Tibial nerve (tissue), 4 donors: ENCODE data around the gene FARP1. TPM values are rescaled to one million over a fixed set of nuclear protein-coding genes. Genes with fewer than 3 reads are reported as not detected.

ENCODE experiments used
- DNase-seq, 2 donors: peaks; one replicate each; pipeline ENCODE4 v3.0.0-alpha.2; 2019; ENCODE audit warnings: low spot score in 2 of 2
- H3K27ac ChIP-seq, 4 donors: fragments of 200-600 bp; sonication (generic) in 3 of 4; one replicate each; pipeline ENCODE4 v1.5.1; 2017 to 2019; ENCODE audit warnings: mild to moderate bottlenecking in 1 of 4
- H3K27me3 ChIP-seq, 2 donors: fragments of 200-600 bp; sonication (generic) in 1 of 2; one replicate each; pipeline versions ENCODE4 v1.5.1 to v1.6.0; 2017 to 2019
- H3K36me3 ChIP-seq, 3 donors: fragments of 200-600 bp; sonication (generic); one replicate each; pipeline ENCODE4 v1.5.1; 2018 to 2019
- H3K4me1 ChIP-seq, 4 donors: fragments of 200-600 bp; sonication (generic) in 3 of 4; one replicate each; pipeline ENCODE4 v1.5.1; 2017 to 2019
- H3K4me3 ChIP-seq, 4 donors: fragments of 200-600 bp; sonication (generic) in 3 of 4; one replicate each; pipeline ENCODE4 v1.5.1; 2017 to 2019; ENCODE audit warnings: mild to moderate bottlenecking in 1 of 4, moderate library complexity in 1 of 4
- H3K9me3 ChIP-seq, 4 donors: fragments of 200-600 bp; sonication (generic) in 3 of 4; one replicate each; pipeline ENCODE4 v1.5.1; 2017 to 2019
- CTCF ChIP-seq, 5 experiments: fragments of 200-600 bp in 3 of 5; fragments of 450-650 bp in 2 of 5; sonication (generic) in 3 of 5; IDR thresholded peaks; one replicate each; pipeline ENCODE4 v1.5.1; 2016 to 2019; ENCODE audit warnings: antibody characterized with exemption in 5 of 5, mild to moderate bottlenecking in 3 of 5, moderate library complexity in 2 of 5
- EP300 ChIP-seq, 2 donors: sonication (generic); formaldehyde crosslinking; IDR thresholded peaks; one replicate each; pipeline ENCODE4 v1.6.1; 2017; ENCODE audit warnings: antibody characterized with exemption in 2 of 2, mild to moderate bottlenecking in 1 of 2
- POLR2A ChIP-seq, 2 donors: fragments of 450-650 bp; IDR thresholded peaks; one replicate each; pipeline ENCODE4 v1.6.1; 2017; ENCODE audit warnings: antibody characterized with exemption in 2 of 2, mild to moderate bottlenecking in 2 of 2, moderate library complexity in 2 of 2
- WGBS, 2 donors: methylation state at CpG; one replicate each; pipeline ENCODE4 v1.1.5; 2018; 5-methylcytosine and 5-hydroxymethylcytosine counted together
- total RNA-seq, 4 donors: library from RNA; depleted of rRNA; stranded (reverse); fragments of >200 nt; gene quantifications; one replicate each; pipeline ENCODE4 v1.1.0, GENCODE V29; 2016

Gene FARP1
- total RNA-seq, 4 donors from 2014 or later, result 21.4 to 28.5 (median 24.9) TPM

DNA sequence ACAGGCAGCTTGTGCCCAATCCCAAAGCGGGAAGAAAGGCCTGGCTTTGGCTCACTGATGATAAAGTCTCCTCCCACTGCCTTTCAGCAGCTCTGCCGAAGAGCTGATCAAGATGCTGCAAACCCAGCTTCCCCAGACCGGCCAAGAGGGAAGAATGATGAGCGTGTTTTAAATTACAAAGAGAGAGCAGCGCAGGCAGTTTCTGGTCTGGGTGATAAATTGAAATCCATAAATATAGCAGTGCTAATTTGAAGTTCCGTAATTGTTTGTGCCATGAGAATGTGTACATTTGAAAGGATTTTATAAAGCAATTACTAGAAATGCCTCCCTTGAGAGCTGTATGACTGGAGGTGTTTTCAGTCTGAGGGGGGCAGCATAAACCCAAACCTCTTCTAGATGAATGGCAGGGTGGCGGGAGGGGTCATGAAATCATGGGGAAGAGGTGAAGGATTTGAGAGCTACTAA lies 262.2 kb downstream of the FARP1 start:
- WGBS, 2 donors, result 44 to 49% methylated on average over 7 of the region's 7 CpGs
- H3K4me3 ChIP-seq, result no peak overlapping the region
- no peaks in the 10 kb centered on the region for H3K9me3 ChIP-seq
- TF ChIP-seq EP300 (IDR thresholded peaks at IDR 0.05) (no peak), CTCF (IDR thresholded peaks at IDR 0.05) (no peak), POLR2A (IDR thresholded peaks at IDR 0.05) (no peak)
- DNase-seq, result no peak
- no peak overlapping the region for H3K27ac ChIP-seq
- no peaks in the 10 kb centered on the region for H3K27me3 ChIP-seq
- H3K36me3 ChIP-seq, result peaks cover 0 to 5% (median 0%) of the 10 kb centered on the region in 3 donors
- no peaks in the 10 kb centered on the region for H3K4me1 ChIP-seq

DNA sequence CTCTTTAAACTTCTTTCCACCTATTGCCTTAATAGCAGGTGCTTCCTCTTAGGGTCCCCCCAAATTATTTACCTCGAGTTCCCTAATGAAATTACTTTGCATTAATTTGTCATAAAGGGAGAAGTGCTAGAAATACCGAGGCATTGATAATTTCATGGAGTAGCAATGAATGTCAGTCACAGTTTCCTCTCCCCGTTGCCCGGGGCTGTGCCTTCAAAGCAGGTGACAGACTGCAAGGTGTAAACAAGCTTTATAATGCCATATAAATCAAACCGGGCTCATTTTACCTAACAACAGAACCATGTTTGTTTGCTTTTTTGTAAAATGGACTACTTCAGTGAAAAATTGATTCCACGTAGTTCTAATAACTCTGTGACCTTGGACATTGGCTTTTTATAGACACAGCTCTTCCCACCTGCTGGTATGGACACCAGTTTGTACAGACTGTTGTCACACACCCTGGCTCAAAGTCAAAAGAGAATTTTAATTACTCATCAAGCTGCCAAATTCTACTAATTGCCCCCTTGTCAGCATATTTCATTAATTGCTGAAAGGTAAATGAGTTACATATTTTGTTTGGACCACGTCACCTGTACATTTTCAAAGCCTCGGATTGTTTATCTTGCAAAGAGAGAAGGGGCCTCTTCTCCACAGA lies 262.9 kb downstream of the FARP1 start:
- 74 to 76% methylated on average over 8 of the region's 8 CpGs for WGBS, 2 donors
- TF ChIP-seq CTCF (IDR thresholded peaks at IDR 0.05) (no peak), EP300 (IDR thresholded peaks at IDR 0.05) (no peak), POLR2A (IDR thresholded peaks at IDR 0.05) (no peak)
- no peak for DNase-seq
- no peaks in the 10 kb centered on the region for H3K4me1 ChIP-seq
- H3K4me3 ChIP-seq, result no peak overlapping the region
- H3K9me3 ChIP-seq, result no peaks in the 10 kb centered on the region
- H3K27me3 ChIP-seq, result no peaks in the 10 kb centered on the region
- peaks cover 0 to 5% (median 0%) of the 10 kb centered on the region in 3 donors for H3K36me3 ChIP-seq
- H3K27ac ChIP-seq, result no peak overlapping the region

DNA sequence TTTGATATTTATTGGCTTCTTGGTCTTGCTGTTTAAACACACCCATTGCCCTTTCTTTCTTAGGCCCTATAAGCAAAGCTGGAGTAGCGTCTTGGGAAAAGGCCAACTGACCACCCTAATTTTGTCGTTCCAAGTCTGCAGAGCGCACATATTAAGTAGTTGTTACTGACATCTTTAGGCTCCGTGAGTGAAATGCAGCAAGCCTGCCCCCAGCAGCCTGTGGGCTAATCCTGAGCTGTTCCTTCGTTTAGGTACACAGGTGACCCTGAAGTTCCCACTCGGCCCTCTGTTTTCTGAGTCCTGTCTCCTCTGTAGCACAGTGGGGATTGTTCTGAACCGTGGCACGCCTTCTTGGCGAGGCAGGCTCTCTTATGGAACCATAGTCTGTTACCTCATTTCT lies 263.5 kb downstream of the FARP1 start:
- 82 to 86% methylated on average over 9 of the region's 9 CpGs for WGBS, 2 donors
- Histone ChIP-seq H3K4me3 (no peak overlapping the region), H3K4me1 (no peaks in the 10 kb centered on the region), H3K36me3 (peaks cover 0 to 5% (median 0%) of the 10 kb centered on the region in 3 donors), H3K9me3 (no peaks in the 10 kb centered on the region), H3K27me3 (no peaks in the 10 kb centered on the region), H3K27ac (no peak overlapping the region)
- TF ChIP-seq CTCF (IDR thresholded peaks at IDR 0.05), result no peak
- no peak for TF ChIP-seq POLR2A (IDR thresholded peaks at IDR 0.05)
- TF ChIP-seq EP300 (IDR thresholded peaks at IDR 0.05), result no peak
- no peak for DNase-seq

GRCh38 chr13:98406971-98407370 lies 264.1 kb downstream of the FARP1 start:
- no peak overlapping the region for H3K27ac ChIP-seq
- TF ChIP-seq EP300 (IDR thresholded peaks at IDR 0.05) (no peak), CTCF (IDR thresholded peaks at IDR 0.05) (no peak), POLR2A (IDR thresholded peaks at IDR 0.05) (no peak)
- WGBS, 2 donors, result 94 to 95% methylated on average over 9 of the region's 9 CpGs
- no peaks in the 10 kb centered on the region for H3K27me3 ChIP-seq
- DNase-seq, result no peak
- no peak overlapping the region for H3K4me3 ChIP-seq
- H3K36me3 ChIP-seq, result peaks cover 0 to 5% (median 0%) of the 10 kb centered on the region in 3 donors
- no peaks in the 10 kb centered on the region for H3K4me1 ChIP-seq
- H3K9me3 ChIP-seq, result no peaks in the 10 kb centered on the region

DNA sequence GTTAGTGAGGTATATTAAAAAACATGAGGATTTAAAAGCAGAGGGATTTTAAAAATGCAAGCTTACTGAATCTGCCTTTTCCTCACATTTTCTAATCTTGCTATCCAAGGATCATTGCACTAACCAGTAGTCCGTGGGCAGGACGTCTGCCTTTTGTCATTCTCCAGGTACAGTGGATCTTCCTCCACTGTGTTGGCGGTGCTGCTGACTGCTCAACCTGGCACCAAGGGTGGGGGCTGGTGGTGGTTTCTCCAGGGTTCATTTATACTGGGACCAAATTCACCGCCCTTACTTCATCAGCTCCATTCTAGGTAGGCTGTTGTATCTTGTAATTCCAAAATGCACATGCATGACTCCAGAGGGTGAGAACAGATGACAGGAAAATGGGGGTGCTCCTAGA lies 264.7 kb downstream of the FARP1 start:
- H3K27me3 ChIP-seq, result no peaks in the 10 kb centered on the region
- WGBS, 2 donors, result 92 to 94% methylated on average over 4 of the region's 4 CpGs
- no peak overlapping the region for H3K27ac ChIP-seq
- no peak for TF ChIP-seq EP300 (IDR thresholded peaks at IDR 0.05)
- TF ChIP-seq POLR2A (IDR thresholded peaks at IDR 0.05), result no peak
- TF ChIP-seq CTCF (IDR thresholded peaks at IDR 0.05), result no peak
- DNase-seq, result no peak
- no peak overlapping the region for H3K4me3 ChIP-seq
- H3K36me3 ChIP-seq, result peaks cover 0 to 6% (median 0%) of the 10 kb centered on the region in 3 donors
- no peaks in the 10 kb centered on the region for H3K9me3 ChIP-seq
- no peaks in the 10 kb centered on the region for H3K4me1 ChIP-seq
